ENCODE results near the gene ARPC5.

The ARPC5 gene

DNA sequence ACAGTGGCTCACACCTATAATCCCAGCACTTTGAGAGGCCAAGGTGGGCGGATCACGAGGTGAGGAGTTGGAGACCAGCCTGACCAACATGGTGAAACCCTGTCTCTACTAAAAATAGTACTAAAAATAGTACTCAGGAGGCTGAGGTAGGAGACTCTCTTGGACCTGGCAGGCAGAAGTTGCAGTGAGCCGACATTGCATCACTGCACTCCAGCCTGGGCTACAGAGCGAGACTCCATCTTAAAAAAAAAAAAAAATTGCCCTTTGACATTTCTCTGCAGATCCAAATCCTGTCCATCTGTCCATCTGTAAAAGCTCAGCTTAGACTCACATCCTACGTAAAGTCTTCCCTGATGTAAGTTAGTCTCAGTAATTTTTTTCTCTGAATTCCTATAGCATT, 39.1 kb downstream of the ARPC5 start:
- TF ChIP-seq, protein P1, sequence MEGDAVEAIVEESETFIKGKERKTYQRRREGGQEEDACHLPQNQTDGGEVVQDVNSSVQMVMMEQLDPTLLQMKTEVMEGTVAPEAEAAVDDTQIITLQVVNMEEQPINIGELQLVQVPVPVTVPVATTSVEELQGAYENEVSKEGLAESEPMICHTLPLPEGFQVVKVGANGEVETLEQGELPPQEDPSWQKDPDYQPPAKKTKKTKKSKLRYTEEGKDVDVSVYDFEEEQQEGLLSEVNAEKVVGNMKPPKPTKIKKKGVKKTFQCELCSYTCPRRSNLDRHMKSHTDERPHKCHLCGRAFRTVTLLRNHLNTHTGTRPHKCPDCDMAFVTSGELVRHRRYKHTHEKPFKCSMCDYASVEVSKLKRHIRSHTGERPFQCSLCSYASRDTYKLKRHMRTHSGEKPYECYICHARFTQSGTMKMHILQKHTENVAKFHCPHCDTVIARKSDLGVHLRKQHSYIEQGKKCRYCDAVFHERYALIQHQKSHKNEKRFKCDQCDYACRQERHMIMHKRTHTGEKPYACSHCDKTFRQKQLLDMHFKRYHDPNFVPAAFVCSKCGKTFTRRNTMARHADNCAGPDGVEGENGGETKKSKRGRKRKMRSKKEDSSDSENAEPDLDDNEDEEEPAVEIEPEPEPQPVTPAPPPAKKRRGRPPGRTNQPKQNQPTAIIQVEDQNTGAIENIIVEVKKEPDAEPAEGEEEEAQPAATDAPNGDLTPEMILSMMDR (conservative IDR thresholded peaks at IDR 0.05; ENCODE audit: low read depth, low read length) = no peak
- Histone ChIP-seq H3K4me2 (no peak overlapping the region), H3K4me1 (ENCODE audit: low read depth, poor library complexity, severe bottlenecking) (peaks cover 9% of the 10 kb centered on the region), H3K4me3 (IDR thresholded peaks at IDR 0.05; ENCODE audit: insufficient read depth, low read depth, low read length) (no peak overlapping the region), H3K9ac (no peak overlapping the region), H3K79me2 (ENCODE audit: insufficient read depth, low read depth) (no peaks in the 10 kb centered on the region), H2AFZ (ENCODE audit: low read depth) (no peak overlapping the region), H3K27me3 (ENCODE audit: insufficient read depth, low read depth) (no peaks in the 10 kb centered on the region), H3K27ac (no peak overlapping the region), H3K36me3 (ENCODE audit: insufficient read depth) (no peaks in the 10 kb centered on the region), H4K20me1 (ENCODE audit: insufficient read depth) (no peaks in the 10 kb centered on the region)

DNA sequence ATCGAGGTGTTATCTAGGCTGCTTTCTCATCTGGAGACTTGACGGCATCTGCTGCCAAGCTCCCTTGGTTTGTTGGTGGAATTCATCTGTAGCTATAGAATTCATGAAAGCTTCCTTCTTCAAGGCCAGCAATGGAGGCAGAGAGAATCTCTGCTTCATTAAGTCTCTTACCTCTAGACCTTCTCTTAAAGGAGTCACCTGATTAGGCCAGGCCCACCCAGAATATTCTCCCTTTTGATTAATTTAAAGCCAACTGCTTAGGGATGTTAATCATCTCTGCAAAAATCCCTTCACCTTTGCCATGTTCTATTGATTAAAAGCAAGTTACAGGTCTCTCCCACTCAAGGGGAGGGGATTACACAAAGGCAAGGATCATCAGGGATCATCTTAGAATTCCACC, 40.0 kb downstream of the ARPC5 start:
- no peak overlapping the region for H3K4me3 ChIP-seq (IDR thresholded peaks at IDR 0.05; ENCODE audit: insufficient read depth, low read depth, low read length)

DNA sequence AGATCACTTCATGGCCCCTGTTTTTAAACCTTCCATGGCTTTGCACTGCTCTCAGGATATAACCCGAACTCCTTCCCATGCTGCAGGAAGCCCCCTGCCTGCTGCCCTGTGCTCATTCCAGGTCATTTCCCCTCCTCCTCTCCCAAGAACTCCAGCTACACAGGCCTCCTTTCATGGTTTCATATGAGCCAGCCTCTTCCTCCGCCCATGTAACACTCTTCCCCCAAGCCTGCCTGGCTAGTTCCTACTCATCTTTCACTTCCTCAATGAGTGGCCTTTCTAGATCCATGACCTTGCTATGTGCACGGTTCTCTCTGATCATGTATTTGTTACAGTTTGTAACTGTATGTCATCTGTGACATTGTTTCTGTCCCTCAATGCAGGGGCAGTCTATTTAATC, 42.2 kb downstream of the ARPC5 start:
- no peaks in the 10 kb centered on the region for H3K27me3 ChIP-seq (ENCODE audit: insufficient read depth, low read depth)
- H3K36me3 ChIP-seq (ENCODE audit: insufficient read depth) = no peaks in the 10 kb centered on the region
- peaks cover 3% of the 10 kb centered on the region for H3K4me1 ChIP-seq (ENCODE audit: low read depth, poor library complexity, severe bottlenecking)
- H3K9ac ChIP-seq = no peak overlapping the region
- no peak overlapping the region for H3K4me2 ChIP-seq
- no peak overlapping the region for H3K4me3 ChIP-seq (IDR thresholded peaks at IDR 0.05; ENCODE audit: insufficient read depth, low read depth, low read length)
- no peaks in the 10 kb centered on the region for H3K79me2 ChIP-seq (ENCODE audit: insufficient read depth, low read depth)
- H3K27ac ChIP-seq = no peak overlapping the region
- H2AFZ ChIP-seq (ENCODE audit: low read depth) = no peak overlapping the region
- TF ChIP-seq, protein P1 (conservative IDR thresholded peaks at IDR 0.05; ENCODE audit: low read depth, low read length) = no peak
- no peaks in the 10 kb centered on the region for H4K20me1 ChIP-seq (ENCODE audit: insufficient read depth)

More for the DNA sequence above, 40.0 kb downstream of the ARPC5 start:
- Histone ChIP-seq H3K36me3 (ENCODE audit: insufficient read depth) (no peaks in the 10 kb centered on the region), H3K27ac (no peak overlapping the region), H2AFZ (ENCODE audit: low read depth) (no peak overlapping the region), H3K4me1 (ENCODE audit: low read depth, poor library complexity, severe bottlenecking) (peaks cover 9% of the 10 kb centered on the region), H3K79me2 (ENCODE audit: insufficient read depth, low read depth) (no peaks in the 10 kb centered on the region), H3K4me2 (no peak overlapping the region), H4K20me1 (ENCODE audit: insufficient read depth) (no peaks in the 10 kb centered on the region), H3K9ac (no peak overlapping the region), H3K27me3 (ENCODE audit: insufficient read depth, low read depth) (no peaks in the 10 kb centered on the region)
- TF ChIP-seq, protein P1 (conservative IDR thresholded peaks at IDR 0.05; ENCODE audit: low read depth, low read length) = no peak

DNA sequence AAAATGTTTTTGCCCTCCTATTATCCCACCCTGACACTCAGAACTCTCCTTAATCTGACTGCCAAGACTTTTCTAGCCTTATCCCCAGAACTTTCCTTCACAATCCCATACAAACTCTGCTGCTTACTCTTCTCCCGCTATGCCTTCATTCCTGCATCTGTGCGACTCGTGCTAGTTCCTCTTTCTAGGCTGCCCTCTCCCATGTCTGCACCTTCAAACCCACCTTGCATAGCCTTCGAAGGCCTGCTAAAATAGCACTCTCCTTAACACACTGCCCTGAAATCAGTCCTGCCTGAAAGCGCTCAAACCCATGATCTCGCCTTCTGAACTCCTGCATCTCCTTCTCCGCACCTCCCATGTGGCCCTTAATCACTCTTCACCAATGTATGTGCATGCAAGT, 42.9 kb downstream of the ARPC5 start:
- Histone ChIP-seq H3K9ac (no peak overlapping the region), H4K20me1 (ENCODE audit: insufficient read depth) (no peaks in the 10 kb centered on the region), H3K36me3 (ENCODE audit: insufficient read depth) (no peaks in the 10 kb centered on the region), H3K27ac (no peak overlapping the region), H3K4me3 (IDR thresholded peaks at IDR 0.05; ENCODE audit: insufficient read depth, low read depth, low read length) (no peak overlapping the region), H3K4me2 (no peak overlapping the region), H2AFZ (ENCODE audit: low read depth) (no peak overlapping the region), H3K4me1 (ENCODE audit: low read depth, poor library complexity, severe bottlenecking) (no peaks in the 10 kb centered on the region), H3K27me3 (ENCODE audit: insufficient read depth, low read depth) (no peaks in the 10 kb centered on the region), H3K79me2 (ENCODE audit: insufficient read depth, low read depth) (no peaks in the 10 kb centered on the region)
- TF ChIP-seq, protein P1 (conservative IDR thresholded peaks at IDR 0.05; ENCODE audit: low read depth, low read length) = no peak

All from KMS-11 (cell line).